Measurements from ENCODE around the gene MEN1. TPM values are rescaled to one million over a fixed set of nuclear protein-coding genes. Genes with fewer than 3 reads are reported as not detected.

Gene MEN1
- polyA plus RNA-seq, 3 donors, result 9.4 to 26.2 (median 10.0) TPM

- peak overlapping the region; percentile 80 to 84 for H3K27ac ChIP-seq (ENCODE audit: low read depth in 1 of 2, low read length in 2 of 2)
- WGBS (ENCODE audit: insufficient coverage), result 51% methylated on average over 14 of the region's 15 CpGs
- peaks cover 29 to 42% of the 10 kb centered on the region in 2 donors for H3K4me1 ChIP-seq (ENCODE audit: control insufficient read depth in 1 of 2, insufficient read depth in 2 of 2, low read length in 2 of 2)
- no peak for TF ChIP-seq CTCF (IDR thresholded peaks at IDR 0.05)
- Mint-ChIP-seq H3K27ac (peak overlapping the region; percentile 92 to 98 (median 95)), H3K27me3 (ENCODE audit: low read depth in 3 of 3) (peaks cover 0 to 3% (median 2%) of the 10 kb centered on the region in 3 donors), H3K4me1 (peaks cover 47% of the 10 kb centered on the region), H3K4me3 (peak overlapping the region; percentile 87), H3K9me3 (no peaks in the 10 kb centered on the region), H3K36me3 (peaks cover 27 to 39% of the 10 kb centered on the region in 2 donors)
- peak overlapping the region; percentile 78 to 94 (median 82) for H3K4me3 ChIP-seq (replicated peaks in 1 of 3; ENCODE audit: low read depth in 2 of 3, low read length in 3 of 3)
- H3K79me2 ChIP-seq (ENCODE audit: insufficient read depth, low read length), result peaks cover 6% of the 10 kb centered on the region
- H3K4me2 ChIP-seq (replicated peaks; ENCODE audit: extremely low read depth, low read length, poor library complexity, severe bottlenecking), result peak overlapping the region; percentile 86
- peaks cover 10 to 46% of the 10 kb centered on the region in 2 donors for H3K36me3 ChIP-seq (replicated peaks in 1 of 2; ENCODE audit: control insufficient read depth in 1 of 2, insufficient read depth in 2 of 2, low read length in 2 of 2)
- no peaks in the 10 kb centered on the region for H3K27me3 ChIP-seq (ENCODE audit: control insufficient read depth in 2 of 2, insufficient read depth in 2 of 2, low read length in 2 of 2)
- intact Hi-C loops (cut with micrococcal nuclease), result no loop called here
- H3K9me3 ChIP-seq (replicated peaks in 1 of 2; ENCODE audit: control insufficient read depth in 1 of 2, insufficient read depth in 1 of 2, low read length in 2 of 2), result no peaks in the 10 kb centered on the region
- no peaks in the 10 kb centered on the region for H4K20me1 ChIP-seq (ENCODE audit: insufficient read depth, low read length)
- H2AFZ ChIP-seq (ENCODE audit: insufficient read depth, low read depth, low read length, poor library complexity, severe bottlenecking), result peak overlapping the region; percentile 78
- H3K9ac ChIP-seq (ENCODE audit: insufficient read depth, low read length, poor library complexity, severe bottlenecking), result peak overlapping the region; percentile 38
- no peak for DNase-seq
Measured at GRCh38 chr11:64803846-64804345, 6.5 kb downstream of the MEN1 start.

- Histone ChIP-seq H3K4me1 (ENCODE audit: control insufficient read depth in 1 of 2, insufficient read depth in 2 of 2, low read length in 2 of 2) (peaks cover 29 to 42% of the 10 kb centered on the region in 2 donors), H3K36me3 (replicated peaks in 1 of 2; ENCODE audit: control insufficient read depth in 1 of 2, insufficient read depth in 2 of 2, low read length in 2 of 2) (peaks cover 13 to 52% of the 10 kb centered on the region in 2 donors)
- intact Hi-C loops (cut with micrococcal nuclease), result no loop called here
Measured at GRCh38 chr11:64803158-64803845, 7.0 kb downstream of the MEN1 start, which contains the start of gene MAP4K2. MAP4K2 (minus strand) TSS chr11:64803214; CDS start chr11:64803149, 65 bp downstream.

More at GRCh38 chr11:64803158-64803845, 7.0 kb downstream of the MEN1 start, which contains the start of gene MAP4K2:
- peak; percentile 58 to 81 (median 79) for DNase-seq
- H3K79me2 ChIP-seq (ENCODE audit: insufficient read depth, low read length), result peaks cover 6% of the 10 kb centered on the region
- H2AFZ ChIP-seq (ENCODE audit: insufficient read depth, low read depth, low read length, poor library complexity, severe bottlenecking), result peak within 1 kb of the TSS; percentile 78
- Mint-ChIP-seq H3K36me3 (peaks cover 31 to 43% of the 10 kb centered on the region in 2 donors), H3K27me3 (ENCODE audit: low read depth in 3 of 3) (peaks cover 0 to 3% (median under 1%) of the 10 kb centered on the region in 3 donors), H3K27ac (peak within 1 kb of the TSS; percentile 92 to 98 (median 95)), H3K9me3 (no peaks in the 10 kb centered on the region), H3K4me3 (peak within 1 kb of the TSS; percentile 87), H3K4me1 (peaks cover 49% of the 10 kb centered on the region)
- H3K9me3 ChIP-seq (replicated peaks in 1 of 2; ENCODE audit: control insufficient read depth in 1 of 2, insufficient read depth in 1 of 2, low read length in 2 of 2), result no peaks in the 10 kb centered on the region
- H3K27ac ChIP-seq (ENCODE audit: low read depth in 1 of 2, low read length in 2 of 2), result peak within 1 kb of the TSS; percentile 80 to 84
- TF ChIP-seq CTCF (IDR thresholded peaks at IDR 0.05), result no peak
- no peaks in the 10 kb centered on the region for H3K27me3 ChIP-seq (ENCODE audit: control insufficient read depth in 2 of 2, insufficient read depth in 2 of 2, low read length in 2 of 2)
- peak within 1 kb of the TSS; percentile 86 for H3K4me2 ChIP-seq (replicated peaks; ENCODE audit: extremely low read depth, low read length, poor library complexity, severe bottlenecking)
- 0% methylated on average over 37 of the region's 58 CpGs for WGBS (ENCODE audit: insufficient coverage)
- peak within 1 kb of the TSS; percentile 78 to 94 (median 82) for H3K4me3 ChIP-seq (replicated peaks in 1 of 3; ENCODE audit: low read depth in 2 of 3, low read length in 3 of 3)
- peak within 1 kb of the TSS; percentile 43 for H3K9ac ChIP-seq (ENCODE audit: insufficient read depth, low read length, poor library complexity, severe bottlenecking)
- H4K20me1 ChIP-seq (ENCODE audit: insufficient read depth, low read length), result no peaks in the 10 kb centered on the region
